PC-9 (cell line): ENCODE data around the gene CCNY.

ENCODE experiments used
- EZH2 ChIP-seq: fragments of 200-600 bp; sonication (generic); IDR thresholded peaks from 2 replicates; pipeline ENCODE4 v1.8.0; 2017; ENCODE audit warnings: antibody characterized with exemption, low read depth
- TF ChIP-seq, protein P1 (sequence below): fragments of 200-600 bp; sonication (generic); conservative IDR thresholded peaks from 2 replicates; pipeline ENCODE4 v1.6.1; 2017; ENCODE audit warnings: mixed run types, antibody characterized with exemption, mild to moderate bottlenecking, moderate library complexity

DNA sequence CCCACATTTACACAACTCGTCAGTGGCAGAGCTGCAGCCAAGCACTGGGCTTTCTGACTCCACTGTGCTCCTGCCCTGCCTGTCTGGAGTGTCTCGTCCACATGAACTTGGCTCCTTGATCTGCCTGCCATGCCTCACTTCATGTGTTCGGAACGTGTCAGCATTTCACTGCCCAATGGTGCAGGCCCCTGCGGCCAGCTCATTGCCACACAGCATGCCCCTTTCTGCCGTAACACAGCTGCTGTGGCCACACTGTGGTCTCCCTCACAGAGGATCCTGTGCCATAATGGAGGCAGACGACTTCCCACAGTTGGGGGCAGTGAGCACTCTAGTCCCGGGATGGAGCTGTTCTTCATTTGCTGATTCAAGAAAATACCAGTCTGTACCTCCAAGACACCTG lies 174.6 kb downstream of the CCNY start:
- TF ChIP-seq, protein P1, sequence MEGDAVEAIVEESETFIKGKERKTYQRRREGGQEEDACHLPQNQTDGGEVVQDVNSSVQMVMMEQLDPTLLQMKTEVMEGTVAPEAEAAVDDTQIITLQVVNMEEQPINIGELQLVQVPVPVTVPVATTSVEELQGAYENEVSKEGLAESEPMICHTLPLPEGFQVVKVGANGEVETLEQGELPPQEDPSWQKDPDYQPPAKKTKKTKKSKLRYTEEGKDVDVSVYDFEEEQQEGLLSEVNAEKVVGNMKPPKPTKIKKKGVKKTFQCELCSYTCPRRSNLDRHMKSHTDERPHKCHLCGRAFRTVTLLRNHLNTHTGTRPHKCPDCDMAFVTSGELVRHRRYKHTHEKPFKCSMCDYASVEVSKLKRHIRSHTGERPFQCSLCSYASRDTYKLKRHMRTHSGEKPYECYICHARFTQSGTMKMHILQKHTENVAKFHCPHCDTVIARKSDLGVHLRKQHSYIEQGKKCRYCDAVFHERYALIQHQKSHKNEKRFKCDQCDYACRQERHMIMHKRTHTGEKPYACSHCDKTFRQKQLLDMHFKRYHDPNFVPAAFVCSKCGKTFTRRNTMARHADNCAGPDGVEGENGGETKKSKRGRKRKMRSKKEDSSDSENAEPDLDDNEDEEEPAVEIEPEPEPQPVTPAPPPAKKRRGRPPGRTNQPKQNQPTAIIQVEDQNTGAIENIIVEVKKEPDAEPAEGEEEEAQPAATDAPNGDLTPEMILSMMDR = no peak
- no peak for TF ChIP-seq EZH2
